Activated CD4-positive, CD25-positive, alpha-beta regulatory T cell (primary cell): ENCODE results near the gene CHKA.
"Not testable (repeated sequence)": the region's sequence is repeated elsewhere in the genome, so short reads cannot be mapped to it uniquely, and the experiment has no call there.

Source experiments
- DNase-seq, 4 experiments: peaks; one replicate each; lab custom pipeline; 2025; lab: John Stamatoyannopoulos, UW

The CHKA gene

DNA sequence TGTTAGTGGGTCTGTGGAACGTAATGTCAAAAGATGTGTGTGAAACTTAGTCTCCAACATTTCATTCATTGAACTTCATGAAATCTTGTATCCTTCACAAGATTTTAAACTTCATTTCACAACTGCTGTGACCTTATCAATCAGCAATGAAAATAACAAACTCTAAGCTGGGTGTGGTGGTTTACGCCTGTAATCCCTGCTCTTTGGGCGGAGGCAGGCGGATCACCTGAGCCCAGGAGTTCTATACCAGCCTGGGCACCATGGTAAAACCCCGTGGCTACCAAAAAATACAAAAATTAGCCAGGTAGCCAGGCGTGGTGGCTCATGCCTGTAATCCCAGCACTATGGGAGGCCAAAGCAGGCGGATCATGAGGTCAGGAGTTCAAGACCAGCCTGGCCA lies 5.1 kb downstream of the CHKA start:
- no peak for DNase-seq

DNA sequence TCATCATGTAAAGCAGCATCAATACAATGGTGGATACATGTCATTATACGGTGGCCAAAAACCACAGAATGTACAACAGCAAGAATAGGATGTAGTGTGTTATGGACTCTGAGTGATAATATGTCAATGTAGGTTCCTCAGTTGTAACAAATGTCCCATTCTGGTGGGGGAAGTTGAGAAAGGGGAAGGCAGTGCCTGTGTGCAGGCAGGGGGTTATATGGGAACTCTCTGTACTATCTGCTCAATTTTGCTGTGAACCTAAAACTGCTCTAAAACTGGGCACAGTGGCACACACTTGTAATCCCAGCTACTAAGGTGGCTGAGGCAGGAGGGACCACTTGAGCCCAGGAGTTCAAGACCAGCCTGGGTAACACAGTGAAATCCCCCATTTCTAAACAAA lies 5.9 kb downstream of the CHKA start:
- DNase-seq, result no peak

DNA sequence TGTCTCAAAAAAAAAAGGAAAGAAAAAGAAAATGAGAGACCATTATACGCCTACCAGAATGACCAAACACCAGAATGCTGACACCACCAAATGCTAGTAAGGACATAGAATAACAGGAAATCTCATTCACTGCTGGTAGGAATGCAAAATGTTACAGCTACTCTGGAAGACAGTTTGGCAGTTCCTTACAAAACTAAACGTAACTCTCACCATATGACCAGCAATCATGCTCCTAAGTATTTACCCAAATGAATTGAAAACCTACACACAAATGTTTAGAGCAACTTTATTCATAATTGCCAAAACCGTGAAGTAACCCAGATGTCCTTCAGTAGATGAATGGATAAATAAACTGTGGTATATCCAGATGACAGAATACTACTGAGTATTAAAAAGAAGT lies 7.2 kb downstream of the CHKA start:
- DNase-seq, result no peak

DNA sequence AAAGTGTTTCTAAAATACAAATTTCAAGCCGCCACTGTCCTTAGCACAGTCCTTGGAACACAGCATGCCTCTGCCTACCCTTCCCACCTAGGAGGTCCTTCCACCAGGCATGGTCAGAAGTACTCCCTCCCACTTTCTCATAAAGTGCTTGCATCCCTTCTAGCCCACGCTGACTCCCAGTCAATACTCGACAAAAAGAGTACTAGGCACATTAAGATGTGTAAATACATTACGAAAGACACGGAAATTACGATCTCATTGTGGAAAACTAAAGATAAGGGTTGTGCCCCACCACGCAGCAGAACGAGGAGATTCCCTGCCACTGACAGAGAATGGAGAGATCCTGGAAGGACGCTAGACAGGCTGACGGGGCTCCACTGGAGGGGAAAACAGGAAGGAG lies 13.5 kb downstream of the CHKA start:
- DNase-seq, result no peak

- no peak for DNase-seq
Measured at GRCh38 chr11:68106165-68106940, 14.8 kb downstream of the CHKA start.

- no peak for DNase-seq
Measured at GRCh38 chr11:68099474-68100405, 21.4 kb downstream of the CHKA start.

DNA sequence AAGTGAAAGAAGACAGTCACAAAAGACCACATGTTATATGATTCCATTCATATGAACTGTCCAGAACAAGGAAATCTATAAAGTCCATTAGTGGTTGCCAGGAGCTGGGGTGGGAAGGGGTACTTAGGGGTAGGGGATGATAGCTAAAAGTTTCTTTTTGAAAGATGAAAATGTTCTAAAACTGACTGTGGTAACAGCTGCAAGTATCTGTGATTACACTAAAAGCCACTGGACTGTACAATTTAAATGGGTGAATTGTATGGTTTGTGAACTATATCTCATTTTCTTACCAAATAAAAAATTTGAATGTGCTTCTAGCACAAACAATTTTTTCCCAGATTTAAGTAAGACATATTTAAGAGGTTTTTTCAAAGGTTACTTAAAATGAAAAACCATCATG lies 22.1 kb downstream of the CHKA start:
- DNase-seq, result no peak

DNA sequence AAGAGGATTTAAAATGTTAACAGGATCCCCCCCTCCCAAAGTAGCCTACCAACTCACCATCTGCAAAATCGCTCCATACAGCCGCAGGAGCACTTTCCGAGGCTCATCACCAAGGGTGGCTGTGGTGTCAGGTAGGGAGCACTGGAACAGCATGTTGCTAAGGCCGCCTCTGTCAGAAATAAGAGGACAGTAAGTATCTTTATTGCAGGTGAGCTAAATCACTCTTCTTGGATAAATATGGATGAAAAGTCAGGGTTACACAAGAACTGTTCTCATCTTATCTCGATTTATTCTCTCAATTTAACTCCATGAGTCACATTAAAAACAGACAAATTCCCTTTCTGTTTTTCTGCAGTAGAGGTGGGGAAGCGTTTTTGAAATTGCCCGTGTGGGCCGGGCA lies 24.2 kb downstream of the CHKA start:
- no peak for DNase-seq

GRCh38 chr11:68093565-68093964 lies 27.6 kb downstream of the CHKA start:
- no peak for DNase-seq

DNA sequence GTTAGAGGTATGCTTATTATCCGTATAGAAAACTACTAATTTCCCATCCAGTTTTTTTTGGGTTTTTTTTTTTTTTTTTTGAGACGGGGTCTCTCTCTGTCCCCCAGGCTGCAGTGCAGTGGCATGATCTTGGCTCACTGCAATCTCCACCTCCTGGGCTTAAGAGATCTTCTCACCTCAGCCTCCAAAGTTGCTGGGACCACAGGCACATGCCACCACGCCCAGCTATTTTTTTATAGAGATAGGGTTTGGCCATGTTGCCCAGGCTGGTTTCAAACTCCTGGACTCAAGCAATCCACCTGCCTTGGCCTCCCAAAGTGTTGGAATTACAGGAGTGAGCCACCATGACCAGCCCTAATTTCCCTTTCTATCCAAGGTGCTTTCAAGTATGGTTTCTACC lies 28.2 kb downstream of the CHKA start:
- DNase-seq, result not testable (repeated sequence)

DNA sequence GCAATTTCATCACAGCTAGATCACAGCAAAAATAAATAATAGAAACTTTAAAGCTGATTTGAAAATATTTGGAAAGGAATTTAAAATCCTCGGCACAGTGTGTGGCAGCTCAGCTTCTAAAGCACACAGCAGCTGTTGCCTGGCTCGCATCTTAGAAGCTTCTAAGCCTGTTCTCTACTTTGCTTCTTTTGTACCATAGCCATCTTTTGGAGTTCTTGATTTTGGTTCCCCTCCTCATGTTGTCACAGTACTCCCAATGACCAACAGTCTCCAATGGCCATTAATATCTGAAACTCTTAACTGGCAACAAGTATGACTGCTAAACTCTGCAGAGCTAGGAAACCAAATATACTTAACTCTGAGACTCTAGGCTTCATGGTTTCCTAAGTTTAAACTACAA lies 28.8 kb downstream of the CHKA start:
- DNase-seq, result no peak

DNA sequence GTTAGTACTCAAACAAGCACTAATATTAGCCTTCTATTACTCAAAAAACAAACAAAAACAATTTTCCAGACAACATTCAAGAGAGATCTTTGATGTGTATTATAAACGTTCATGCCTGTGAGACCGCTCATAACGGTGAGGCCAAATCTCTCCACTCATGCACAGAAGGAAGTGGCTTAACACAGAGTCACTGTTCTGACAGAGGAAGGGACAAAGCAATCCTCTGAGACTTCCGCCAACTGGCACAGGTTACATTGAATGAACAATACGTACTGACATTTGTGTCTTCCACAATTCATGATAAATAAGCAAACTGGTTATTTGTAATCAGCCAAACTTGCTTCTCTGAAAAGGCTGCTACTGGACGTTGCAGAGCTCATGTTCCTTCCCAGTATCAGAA lies 30.5 kb downstream of the CHKA start:
- no peak for DNase-seq

DNA sequence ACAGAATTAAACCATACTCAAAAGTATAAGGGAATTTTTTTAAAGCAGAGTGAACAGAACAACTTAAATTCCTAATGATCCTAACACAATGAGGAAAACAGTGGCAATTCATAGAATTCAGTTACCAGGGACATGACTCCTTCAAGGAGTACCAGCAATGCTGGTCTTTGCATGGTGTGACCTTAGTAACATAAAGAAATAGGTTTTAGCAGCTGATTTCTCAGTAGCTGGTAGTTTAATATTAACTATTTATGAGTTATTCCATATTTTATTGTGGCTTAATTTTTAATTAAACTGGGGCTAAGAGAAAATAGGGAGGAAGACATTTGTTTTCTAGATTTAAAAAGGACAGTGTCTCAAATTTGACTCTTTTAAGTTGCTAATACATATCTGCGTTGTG lies 30.9 kb downstream of the CHKA start:
- no peak for DNase-seq

- DNase-seq, result no peak
Measured at GRCh38 chr11:68089679-68090078, 31.5 kb downstream of the CHKA start.

DNA sequence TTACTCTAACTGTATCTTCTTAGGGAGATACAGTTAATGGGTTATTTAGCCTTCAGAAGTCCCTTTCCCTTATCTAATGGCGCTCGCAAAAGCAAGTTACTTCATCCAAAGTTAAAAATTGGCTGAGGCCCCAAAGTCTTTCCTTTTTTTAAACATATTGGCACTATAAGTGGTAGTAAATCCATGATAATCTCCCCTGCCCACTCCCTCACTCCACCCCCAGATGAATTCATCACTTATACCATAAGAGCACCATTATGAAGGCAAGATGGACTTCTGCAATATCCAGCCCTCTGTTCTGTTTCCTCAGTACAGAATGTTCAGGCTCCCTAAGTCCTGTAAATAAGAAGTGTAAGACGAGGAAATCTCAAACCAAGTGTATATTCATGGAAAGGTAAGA lies 37.7 kb downstream of the CHKA start:
- no peak for DNase-seq

DNA sequence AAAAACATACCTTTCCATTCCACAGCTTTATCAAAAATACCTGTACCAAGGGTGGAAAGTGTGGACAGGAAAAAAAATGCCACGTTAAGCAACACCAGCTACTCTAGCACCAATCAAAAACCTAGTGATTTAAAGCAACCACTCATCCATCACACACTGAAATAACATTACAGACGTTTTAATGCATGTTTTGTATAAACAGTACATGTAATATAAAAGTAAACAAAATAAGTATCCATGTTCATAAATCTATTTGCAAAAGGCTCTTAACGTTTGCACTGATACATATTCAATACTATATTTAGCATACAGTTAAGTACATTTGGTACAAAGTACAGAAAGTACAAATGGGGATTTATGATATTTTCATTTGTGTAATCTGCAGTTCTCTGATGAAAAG lies 38.7 kb downstream of the CHKA start:
- DNase-seq, result no peak

GRCh38 chr11:68081691-68082090 lies 39.5 kb downstream of the CHKA start:
- no peak for DNase-seq

DNA sequence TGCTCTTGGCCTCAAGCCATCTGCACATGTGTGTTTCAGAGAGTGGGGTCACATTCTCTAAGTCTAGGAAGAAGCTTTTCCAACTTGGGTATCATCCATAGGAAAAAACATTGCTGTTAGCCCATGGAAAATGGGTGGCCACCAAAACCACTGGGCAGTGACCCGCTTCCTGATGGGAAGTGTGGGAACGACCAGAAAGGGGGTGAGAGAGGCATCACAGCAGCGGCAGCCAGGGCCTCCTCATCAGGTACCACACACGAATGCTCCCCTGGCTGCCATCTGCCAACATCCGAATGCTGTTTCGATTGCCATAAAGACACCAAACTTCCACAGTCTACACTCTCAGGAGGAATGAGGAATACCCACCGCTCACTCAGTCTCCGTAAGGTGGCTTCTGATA lies 40.3 kb downstream of the CHKA start:
- DNase-seq, result no peak

- DNase-seq, result no peak
Measured at GRCh38 chr11:68077617-68078582, 43.3 kb downstream of the CHKA start.

GRCh38 chr11:68076371-68077042 lies 44.7 kb downstream of the CHKA start:
- DNase-seq, result no peak

DNA sequence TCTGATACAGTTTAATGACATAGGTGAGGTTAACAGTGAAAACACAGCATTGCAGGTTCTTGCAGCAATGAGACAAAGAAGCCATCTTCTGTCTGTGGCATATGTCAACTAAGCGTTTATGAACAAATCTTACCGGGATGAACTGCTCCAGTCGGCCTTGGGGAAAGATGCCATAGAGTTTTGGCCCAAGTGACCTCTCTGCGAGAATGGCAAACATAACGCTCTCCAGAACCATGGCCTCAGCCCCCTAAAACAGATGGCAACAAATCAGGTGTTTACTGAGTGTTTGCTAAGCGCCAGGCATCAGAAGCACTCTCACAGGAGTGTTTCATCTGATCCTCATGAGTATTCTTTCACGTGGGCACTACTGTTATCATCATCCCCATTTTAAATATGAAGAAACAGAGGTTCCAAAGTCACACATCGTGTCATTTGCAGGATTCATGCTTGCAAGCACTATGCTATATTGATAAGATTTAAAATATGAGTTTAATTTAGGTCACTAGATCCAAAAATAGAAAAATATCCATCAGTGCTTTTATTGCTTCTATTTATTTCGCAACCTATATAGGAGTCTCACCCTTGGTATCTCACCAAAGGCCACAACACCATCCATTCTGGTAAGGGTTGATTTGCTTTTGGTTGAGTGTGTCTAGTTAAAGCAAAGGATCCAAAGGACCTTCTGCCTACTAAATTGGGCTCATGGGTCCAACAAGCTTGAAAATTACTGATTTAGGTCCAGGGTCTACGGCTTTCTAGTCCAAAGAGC lies 46.4 kb downstream of the CHKA start:
- DNase-seq, result no peak
